NCI-H1417 treated with DMSO at 0.1 percent for 48 hours (cell line): ENCODE results near the gene OR7G1.
"Not testable (repeated sequence)": the region's sequence is repeated elsewhere in the genome, so short reads cannot be mapped to it uniquely, and the experiment has no call there.

Experiments used
- DNase-seq: peaks from one replicate; lab custom pipeline; 2025; lab: John Stamatoyannopoulos, UW

Gene OR7G1

GRCh38 chr19:9076901-9077300 lies 38.7 kb downstream of the OR7G1 start:
- no peak for DNase-seq

GRCh38 chr19:9075064-9075949 lies 40.3 kb downstream of the OR7G1 start:
- DNase-seq, result no peak

- DNase-seq, result no peak
Measured at GRCh38 chr19:9073806-9074205, 41.8 kb downstream of the OR7G1 start.

GRCh38 chr19:9071720-9072119 lies 43.8 kb downstream of the OR7G1 start:
- not testable (repeated sequence) for DNase-seq

GRCh38 chr19:9070066-9070465 lies 45.5 kb downstream of the OR7G1 start:
- no peak for DNase-seq

- no peak for DNase-seq
Measured at GRCh38 chr19:9065457-9066014, 50.0 kb downstream of the OR7G1 start.
